ENCODE data around the gene COL6A3.

DNA sequence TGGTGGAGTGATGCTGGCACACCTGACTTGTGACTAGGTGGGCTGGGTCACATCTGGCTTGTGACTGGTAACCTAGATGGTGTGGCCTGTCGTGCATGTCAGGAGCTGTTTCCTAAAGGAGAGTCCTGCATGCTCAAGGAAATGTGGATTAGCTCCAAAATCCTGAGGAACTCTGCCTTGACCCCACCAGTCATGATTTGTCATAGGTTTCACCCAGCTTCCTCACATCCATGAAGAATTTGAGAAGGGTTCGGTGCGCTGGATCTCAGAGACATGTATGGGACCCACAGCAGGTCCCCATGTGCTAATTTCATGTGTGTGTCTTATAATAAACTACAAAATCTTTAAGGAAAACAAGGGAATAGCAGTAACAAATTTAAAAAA, 107.2 kb downstream of the COL6A3 start:
- TF ChIP-seq, protein P1, sequence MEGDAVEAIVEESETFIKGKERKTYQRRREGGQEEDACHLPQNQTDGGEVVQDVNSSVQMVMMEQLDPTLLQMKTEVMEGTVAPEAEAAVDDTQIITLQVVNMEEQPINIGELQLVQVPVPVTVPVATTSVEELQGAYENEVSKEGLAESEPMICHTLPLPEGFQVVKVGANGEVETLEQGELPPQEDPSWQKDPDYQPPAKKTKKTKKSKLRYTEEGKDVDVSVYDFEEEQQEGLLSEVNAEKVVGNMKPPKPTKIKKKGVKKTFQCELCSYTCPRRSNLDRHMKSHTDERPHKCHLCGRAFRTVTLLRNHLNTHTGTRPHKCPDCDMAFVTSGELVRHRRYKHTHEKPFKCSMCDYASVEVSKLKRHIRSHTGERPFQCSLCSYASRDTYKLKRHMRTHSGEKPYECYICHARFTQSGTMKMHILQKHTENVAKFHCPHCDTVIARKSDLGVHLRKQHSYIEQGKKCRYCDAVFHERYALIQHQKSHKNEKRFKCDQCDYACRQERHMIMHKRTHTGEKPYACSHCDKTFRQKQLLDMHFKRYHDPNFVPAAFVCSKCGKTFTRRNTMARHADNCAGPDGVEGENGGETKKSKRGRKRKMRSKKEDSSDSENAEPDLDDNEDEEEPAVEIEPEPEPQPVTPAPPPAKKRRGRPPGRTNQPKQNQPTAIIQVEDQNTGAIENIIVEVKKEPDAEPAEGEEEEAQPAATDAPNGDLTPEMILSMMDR (IDR thresholded peaks at IDR 0.05) = no peak
- no peak for TF ChIP-seq POLR2A (IDR thresholded peaks at IDR 0.05)
